Measurements from ENCODE around the gene PTGER4. TPM values are rescaled to one million over a fixed set of nuclear protein-coding genes. Genes with fewer than 3 reads are reported as not detected.
"Not testable (repeated sequence)": the region's sequence is repeated elsewhere in the genome, so short reads cannot be mapped to it uniquely, and the experiment has no call there.

Gene PTGER4
- total RNA-seq, 1 donor from 2014 or later, result 53.0 TPM

- Mint-ChIP-seq H3K27ac (peak overlapping the region; percentile 92), H3K9me3 (no peaks in the 10 kb centered on the region), H3K36me3 (ENCODE audit: low read depth) (peaks cover 82% of the 10 kb centered on the region)
Observed at GRCh38 chr5:40688996-40689395, 9.3 kb downstream of the PTGER4 start.

GRCh38 chr5:40689438-40689837 is 9.7 kb downstream of the PTGER4 start:
- H3K9me3 Mint-ChIP-seq, result no peaks in the 10 kb centered on the region

More at GRCh38 chr5:40688996-40689395, 9.3 kb downstream of the PTGER4 start:
- intact Hi-C loops (cut with micrococcal nuclease), result loop anchor here (1.0 to 5.0 kb wide), 17 partner anchors 10 to 1477 kb away; partner anchors contain the start of genes PTGER4 and TTC33
- Mint-ChIP-seq H3K4me3 (peak overlapping the region; percentile 99), H3K4me1 (peaks cover 58% of the 10 kb centered on the region), H3K27me3 (no peaks in the 10 kb centered on the region)
- no peak for DNase-seq

GRCh38 chr5:40690267-40690666 is 10.6 kb downstream of the PTGER4 start:
- Mint-ChIP-seq H3K27ac (peak overlapping the region; percentile 71), H3K9me3 (no peaks in the 10 kb centered on the region), H3K4me1 (peaks cover 52% of the 10 kb centered on the region), H3K4me3 (peak overlapping the region; percentile 48), H3K36me3 (ENCODE audit: low read depth) (peaks cover 81% of the 10 kb centered on the region), H3K27me3 (no peaks in the 10 kb centered on the region)
- no peak for DNase-seq
- intact Hi-C loops (cut with micrococcal nuclease), result no loop called here

More at GRCh38 chr5:40689438-40689837, 9.7 kb downstream of the PTGER4 start:
- intact Hi-C loops (cut with micrococcal nuclease), result loop anchor here (1.0 to 5.0 kb wide), 10 partner anchors 47 to 1477 kb away; partner anchors contain the start of gene TTC33
- peak; percentile 78 for DNase-seq
- Mint-ChIP-seq H3K4me1 (peaks cover 55% of the 10 kb centered on the region), H3K4me3 (peak overlapping the region; percentile 99), H3K27ac (peak overlapping the region; percentile 71), H3K36me3 (ENCODE audit: low read depth) (peaks cover 81% of the 10 kb centered on the region), H3K27me3 (no peaks in the 10 kb centered on the region)

GRCh38 chr5:40691894-40692293 is 12.2 kb downstream of the PTGER4 start:
- Mint-ChIP-seq H3K4me3 (no peak overlapping the region), H3K4me1 (peaks cover 43% of the 10 kb centered on the region), H3K27me3 (no peaks in the 10 kb centered on the region), H3K27ac (peak overlapping the region; percentile 65), H3K36me3 (ENCODE audit: low read depth) (peaks cover 80% of the 10 kb centered on the region), H3K9me3 (peaks cover 8% of the 10 kb centered on the region)
- intact Hi-C loops (cut with micrococcal nuclease), result no loop called here
- peak; percentile 56 for DNase-seq

GRCh38 chr5:40694433-40694832 is 14.7 kb downstream of the PTGER4 start:
- no peaks in the 10 kb centered on the region for H3K27me3 Mint-ChIP-seq
- DNase-seq, result no peak
- peaks cover 22% of the 10 kb centered on the region for H3K4me1 Mint-ChIP-seq
- peaks cover 8% of the 10 kb centered on the region for H3K9me3 Mint-ChIP-seq
- no peak overlapping the region for H3K4me3 Mint-ChIP-seq
- H3K36me3 Mint-ChIP-seq (ENCODE audit: low read depth), result peaks cover 70% of the 10 kb centered on the region
- H3K27ac Mint-ChIP-seq, result no peak overlapping the region
- intact Hi-C loops (cut with micrococcal nuclease), result no loop called here

- H3K27ac Mint-ChIP-seq, result no peak overlapping the region
- H3K4me3 Mint-ChIP-seq, result no peak overlapping the region
- intact Hi-C loops (cut with micrococcal nuclease), result no loop called here
Observed at GRCh38 chr5:40700116-40700782, 20.5 kb downstream of the PTGER4 start.

GRCh38 chr5:40702027-40702426 is 22.3 kb downstream of the PTGER4 start:
- H3K4me3 Mint-ChIP-seq; H3K4me1 Mint-ChIP-seq; H3K27ac Mint-ChIP-seq; DNase-seq; intact Hi-C loops (cut with micrococcal nuclease); H3K27me3 Mint-ChIP-seq: not testable (repeated sequence)
- H3K36me3 Mint-ChIP-seq (ENCODE audit: low read depth), result peaks cover 71% of the 10 kb centered on the region
- H3K9me3 Mint-ChIP-seq, result peaks cover 28% of the 10 kb centered on the region

More at GRCh38 chr5:40700116-40700782, 20.5 kb downstream of the PTGER4 start:
- Mint-ChIP-seq H3K9me3 (peaks cover 35% of the 10 kb centered on the region), H3K36me3 (ENCODE audit: low read depth) (peaks cover 76% of the 10 kb centered on the region), H3K27me3 (no peaks in the 10 kb centered on the region), H3K4me1 (peaks cover 5% of the 10 kb centered on the region)
- DNase-seq, result no peak

GRCh38 chr5:40705484-40705883 is 25.8 kb downstream of the PTGER4 start:
- H3K27ac Mint-ChIP-seq; H3K4me1 Mint-ChIP-seq; DNase-seq; H3K27me3 Mint-ChIP-seq; H3K4me3 Mint-ChIP-seq; intact Hi-C loops (cut with micrococcal nuclease): not testable (repeated sequence)
- Mint-ChIP-seq H3K36me3 (ENCODE audit: low read depth) (peaks cover 73% of the 10 kb centered on the region), H3K9me3 (peaks cover 35% of the 10 kb centered on the region)

GRCh38 chr5:40710575-40710974 is 30.9 kb downstream of the PTGER4 start:
- peaks cover 42% of the 10 kb centered on the region for H3K36me3 Mint-ChIP-seq (ENCODE audit: low read depth)
- H3K27me3 Mint-ChIP-seq; H3K4me3 Mint-ChIP-seq; H3K27ac Mint-ChIP-seq; intact Hi-C loops (cut with micrococcal nuclease); DNase-seq; H3K4me1 Mint-ChIP-seq: not testable (repeated sequence)
- H3K9me3 Mint-ChIP-seq, result peaks cover 12% of the 10 kb centered on the region

GRCh38 chr5:40714001-40714400 is 34.3 kb downstream of the PTGER4 start:
- Mint-ChIP-seq H3K27ac (no peak overlapping the region), H3K4me1 (peaks cover 2% of the 10 kb centered on the region), H3K4me3 (no peak overlapping the region), H3K27me3 (no peaks in the 10 kb centered on the region), H3K9me3 (peaks cover 7% of the 10 kb centered on the region), H3K36me3 (ENCODE audit: low read depth) (peaks cover 36% of the 10 kb centered on the region)
- intact Hi-C loops (cut with micrococcal nuclease), result no loop called here
- DNase-seq, result no peak

GRCh38 chr5:40716000-40716399 is 36.3 kb downstream of the PTGER4 start:
- Mint-ChIP-seq H3K4me1 (peaks cover 2% of the 10 kb centered on the region), H3K9me3 (peaks cover 6% of the 10 kb centered on the region), H3K27ac (no peak overlapping the region), H3K4me3 (no peak overlapping the region), H3K36me3 (ENCODE audit: low read depth) (peaks cover 35% of the 10 kb centered on the region), H3K27me3 (no peaks in the 10 kb centered on the region)
- no peak for DNase-seq
- intact Hi-C loops (cut with micrococcal nuclease), result no loop called here

- H3K4me3 Mint-ChIP-seq, result no peak overlapping the region
- H3K9me3 Mint-ChIP-seq, result peaks cover 9% of the 10 kb centered on the region
- no peak overlapping the region for H3K27ac Mint-ChIP-seq
- H3K4me1 Mint-ChIP-seq, result peaks cover 2% of the 10 kb centered on the region
- H3K36me3 Mint-ChIP-seq (ENCODE audit: low read depth), result peaks cover 39% of the 10 kb centered on the region
- no peak for DNase-seq
- intact Hi-C loops (cut with micrococcal nuclease), result no loop called here
- H3K27me3 Mint-ChIP-seq, result no peaks in the 10 kb centered on the region
Observed at GRCh38 chr5:40716590-40716989, 36.9 kb downstream of the PTGER4 start.

- H3K27me3 Mint-ChIP-seq, result no peaks in the 10 kb centered on the region
- DNase-seq, result no peak
- no peak overlapping the region for H3K27ac Mint-ChIP-seq
- peaks cover 43% of the 10 kb centered on the region for H3K36me3 Mint-ChIP-seq (ENCODE audit: low read depth)
- intact Hi-C loops (cut with micrococcal nuclease), result no loop called here
- no peak overlapping the region for H3K4me3 Mint-ChIP-seq
- peaks cover 12% of the 10 kb centered on the region for H3K9me3 Mint-ChIP-seq
- peaks cover 2% of the 10 kb centered on the region for H3K4me1 Mint-ChIP-seq
Observed at GRCh38 chr5:40717281-40717680, 37.6 kb downstream of the PTGER4 start.

GRCh38 chr5:40720069-40720468 is 40.4 kb downstream of the PTGER4 start:
- intact Hi-C loops (cut with micrococcal nuclease), result no loop called here
- no peak overlapping the region for H3K4me3 Mint-ChIP-seq
- peaks cover 2% of the 10 kb centered on the region for H3K4me1 Mint-ChIP-seq
- DNase-seq, result no peak
- peaks cover 51% of the 10 kb centered on the region for H3K36me3 Mint-ChIP-seq (ENCODE audit: low read depth)
- no peak overlapping the region for H3K27ac Mint-ChIP-seq
- H3K27me3 Mint-ChIP-seq, result no peaks in the 10 kb centered on the region
- H3K9me3 Mint-ChIP-seq, result peaks cover 12% of the 10 kb centered on the region
